Colonic mucosa (tissue), 4 donors: ENCODE measurements around the gene ARHGAP26. TPM values are rescaled to one million over a fixed set of nuclear protein-coding genes. Genes with fewer than 3 reads are reported as not detected.

ENCODE experiments used
- DNase-seq: peaks from one replicate; pipeline ENCODE4 v3.0.0-alpha.2; 2020
- H3K27ac ChIP-seq: fragments of 200-600 bp; one replicate; pipeline ENCODE4 v1.8.0; 2021
- H3K27me3 ChIP-seq: fragments of 200-600 bp; one replicate; pipeline ENCODE4 v1.8.0; 2021
- H3K36me3 ChIP-seq: fragments of 200-600 bp; one replicate; pipeline ENCODE4 v1.8.0; 2021
- H3K4me1 ChIP-seq: fragments of 200-600 bp; one replicate; pipeline ENCODE4 v1.8.0; 2021; ENCODE audit warnings: mild to moderate bottlenecking
- H3K4me3 ChIP-seq: fragments of 200-600 bp; one replicate; pipeline ENCODE4 v1.8.0; 2021
- H3K9ac ChIP-seq, 2 donors: one replicate each; pipeline ENCODE4 v1.7.0; 2013; ENCODE audit warnings: control low read depth in 2 of 2, low read depth in 2 of 2, low read length in 2 of 2
- H3K9me3 ChIP-seq: fragments of 200-600 bp; one replicate; pipeline ENCODE4 v1.8.0; 2021
- CTCF ChIP-seq: fragments of 200-600 bp; IDR thresholded peaks from one replicate; pipeline ENCODE4 v1.8.0; 2022; ENCODE audit warnings: antibody characterized with exemption, mild to moderate bottlenecking
- intact Hi-C: fragments of 100-400 bp; cut with DNase I; formaldehyde crosslinking; loops from one replicate; pipeline ENCODE4 v1.14.1; 2022
- total RNA-seq, 2 donors: library from RNA; stranded (reverse); fragmentation: NEBNext Ultra II Directional in 1 of 2; extraction: Animal tissue kit (Norgen Biotek cat#: 25700) in 1 of 2; gene quantifications; one replicate each; pipeline ENCODE4 v1.2.1, GENCODE V29; 2021
- donor health status: healthy.
- donor health status: DM: no; HTN: no; CAD: no.
- donor health status: DM: no; HTN: no; CAD: no.

Gene ARHGAP26
- total RNA-seq, 2 donors from 2014 or later, result 59.1 to 74.0 TPM

- no peaks in the 10 kb centered on the region for H3K4me1 ChIP-seq
- intact Hi-C loops, result no loop called here
- H3K9me3 ChIP-seq, result no peaks in the 10 kb centered on the region
- no peak for TF ChIP-seq CTCF
- no peak overlapping the region for H3K27ac ChIP-seq
- H3K4me3 ChIP-seq, result no peak overlapping the region
- H3K36me3 ChIP-seq, result no peaks in the 10 kb centered on the region
- no peak overlapping the region for H3K9ac ChIP-seq
- no peaks in the 10 kb centered on the region for H3K27me3 ChIP-seq
- no peak for DNase-seq
Measured at GRCh38 chr5:143234162-143234842, 464.1 kb downstream of the ARHGAP26 start.

- Histone ChIP-seq H3K4me1 (no peaks in the 10 kb centered on the region), H3K36me3 (no peaks in the 10 kb centered on the region), H3K27ac (no peak overlapping the region), H3K4me3 (no peak overlapping the region), H3K9me3 (no peaks in the 10 kb centered on the region), H3K27me3 (no peaks in the 10 kb centered on the region), H3K9ac (no peak overlapping the region)
- no peak for TF ChIP-seq CTCF
- intact Hi-C loops, result no loop called here
- no peak for DNase-seq
Measured at GRCh38 chr5:143235423-143235822, 465.2 kb downstream of the ARHGAP26 start.

- no peaks in the 10 kb centered on the region for H3K36me3 ChIP-seq
- no peak overlapping the region for H3K4me3 ChIP-seq
- no peak for DNase-seq
- H3K9me3 ChIP-seq, result no peaks in the 10 kb centered on the region
- no peak overlapping the region for H3K27ac ChIP-seq
- H3K4me1 ChIP-seq, result no peaks in the 10 kb centered on the region
- H3K27me3 ChIP-seq, result no peaks in the 10 kb centered on the region
- H3K9ac ChIP-seq, result no peak overlapping the region
- intact Hi-C loops, result no loop called here
- no peak for TF ChIP-seq CTCF
Measured at GRCh38 chr5:143236682-143237081, 466.5 kb downstream of the ARHGAP26 start.

GRCh38 chr5:143237664-143238063 lies 467.5 kb downstream of the ARHGAP26 start:
- no peak overlapping the region for H3K27ac ChIP-seq
- H3K9me3 ChIP-seq, result no peaks in the 10 kb centered on the region
- intact Hi-C loops, result no loop called here

GRCh38 chr5:143238620-143239019 lies 468.4 kb downstream of the ARHGAP26 start:
- Histone ChIP-seq H3K9ac (no peak overlapping the region), H3K4me1 (no peaks in the 10 kb centered on the region), H3K36me3 (no peaks in the 10 kb centered on the region), H3K27me3 (no peaks in the 10 kb centered on the region), H3K9me3 (no peaks in the 10 kb centered on the region), H3K27ac (no peak overlapping the region), H3K4me3 (no peak overlapping the region)
- intact Hi-C loops, result no loop called here
- no peak for TF ChIP-seq CTCF
- DNase-seq, result no peak

More at GRCh38 chr5:143237664-143238063, 467.5 kb downstream of the ARHGAP26 start:
- no peaks in the 10 kb centered on the region for H3K4me1 ChIP-seq
- H3K9ac ChIP-seq, result no peak overlapping the region
- no peaks in the 10 kb centered on the region for H3K36me3 ChIP-seq
- no peak for DNase-seq
- no peak overlapping the region for H3K4me3 ChIP-seq
- TF ChIP-seq CTCF, result no peak
- no peaks in the 10 kb centered on the region for H3K27me3 ChIP-seq
